GM23338 (cell line): ENCODE measurements around the gene RBM19. TPM values are rescaled to one million over a fixed set of nuclear protein-coding genes. Genes with fewer than 3 reads are reported as not detected.

Experiments
- EZH2phosphoT487 ChIP-seq: fragments of 200-600 bp; sonication (generic); IDR thresholded peaks from one replicate; pipeline ENCODE4 v1.8.1; 2018; ENCODE audit warnings: antibody characterized with exemption; ENCODE audit not compliant: unreplicated experiment
- JUNB ChIP-seq: IDR thresholded peaks from one replicate; pipeline ENCODE4 v1.6.1; 2016; ENCODE audit warnings: antibody characterized with exemption; ENCODE audit not compliant: unreplicated experiment
- NANOG ChIP-seq: IDR thresholded peaks from 2 replicates; pipeline ENCODE4 v1.6.1; 2016; ENCODE audit warnings: antibody characterized with exemption, borderline replicate concordance
- POLR2AphosphoS5 ChIP-seq: IDR thresholded peaks from 2 replicates; pipeline ENCODE4 v1.6.1; 2016; ENCODE audit warnings: antibody characterized with exemption, low read depth
- STAT1 ChIP-seq: IDR thresholded peaks from one replicate; pipeline ENCODE4 v1.6.1; 2016; ENCODE audit warnings: antibody characterized with exemption; ENCODE audit not compliant: unreplicated experiment
- ZNF331 ChIP-seq: fragments of 250-450 bp; sonication (Bioruptor Pico); IDR thresholded peaks from 2 replicates; pipeline ENCODE4 v1.5.0; 2020; ENCODE audit warnings: low read depth, mild to moderate bottlenecking, moderate library complexity
- polyA plus RNA-seq: library from polyadenylated mRNA; unstranded; fragments of >200 nt; fragmentation: Nextera tagmentation; extraction: Ambion mirVana; gene quantifications from 2 replicates; pipeline ENCODE4 v1.2.1, GENCODE V29; 2016
- total RNA-seq: library from RNA; depleted of rRNA; stranded (reverse); fragments of >200 nt; shearing (Covaris generic); gene quantifications from 2 replicates; pipeline ENCODE4 v1.2.3, GENCODE V29; 2014
- TF ChIP-seq, protein P1 (sequence below): fragments of 250-450 bp; sonication (Bioruptor Pico); IDR thresholded peaks from 2 replicates; pipeline ENCODE4 v1.5.0; 2020; ENCODE audit warnings: mild to moderate bottlenecking, moderate library complexity
- TF ChIP-seq, protein P2 (sequence below), 2 experiments: fragments of 200-600 bp in 1 of 2; sonication (generic) in 1 of 2; conservative IDR thresholded peaks; 2 replicates each; pipeline versions ENCODE4 v1.5.1 to v1.6.1; 2016 to 2017; ENCODE audit warnings: antibody characterized with exemption in 2 of 2, low read depth in 2 of 2, mild to moderate bottlenecking in 2 of 2, moderate library complexity in 1 of 2
- TF ChIP-seq, protein P3 (sequence below): IDR thresholded peaks from one replicate; pipeline ENCODE4 v1.6.1; 2018; ENCODE audit warnings: antibody characterized with exemption; ENCODE audit not compliant: unreplicated experiment

Gene RBM19
- total and polyA plus RNA-seq, 2 experiments from 2014 or later: 43.4 to 56.7 TPM

- TF ChIP-seq, protein P1, sequence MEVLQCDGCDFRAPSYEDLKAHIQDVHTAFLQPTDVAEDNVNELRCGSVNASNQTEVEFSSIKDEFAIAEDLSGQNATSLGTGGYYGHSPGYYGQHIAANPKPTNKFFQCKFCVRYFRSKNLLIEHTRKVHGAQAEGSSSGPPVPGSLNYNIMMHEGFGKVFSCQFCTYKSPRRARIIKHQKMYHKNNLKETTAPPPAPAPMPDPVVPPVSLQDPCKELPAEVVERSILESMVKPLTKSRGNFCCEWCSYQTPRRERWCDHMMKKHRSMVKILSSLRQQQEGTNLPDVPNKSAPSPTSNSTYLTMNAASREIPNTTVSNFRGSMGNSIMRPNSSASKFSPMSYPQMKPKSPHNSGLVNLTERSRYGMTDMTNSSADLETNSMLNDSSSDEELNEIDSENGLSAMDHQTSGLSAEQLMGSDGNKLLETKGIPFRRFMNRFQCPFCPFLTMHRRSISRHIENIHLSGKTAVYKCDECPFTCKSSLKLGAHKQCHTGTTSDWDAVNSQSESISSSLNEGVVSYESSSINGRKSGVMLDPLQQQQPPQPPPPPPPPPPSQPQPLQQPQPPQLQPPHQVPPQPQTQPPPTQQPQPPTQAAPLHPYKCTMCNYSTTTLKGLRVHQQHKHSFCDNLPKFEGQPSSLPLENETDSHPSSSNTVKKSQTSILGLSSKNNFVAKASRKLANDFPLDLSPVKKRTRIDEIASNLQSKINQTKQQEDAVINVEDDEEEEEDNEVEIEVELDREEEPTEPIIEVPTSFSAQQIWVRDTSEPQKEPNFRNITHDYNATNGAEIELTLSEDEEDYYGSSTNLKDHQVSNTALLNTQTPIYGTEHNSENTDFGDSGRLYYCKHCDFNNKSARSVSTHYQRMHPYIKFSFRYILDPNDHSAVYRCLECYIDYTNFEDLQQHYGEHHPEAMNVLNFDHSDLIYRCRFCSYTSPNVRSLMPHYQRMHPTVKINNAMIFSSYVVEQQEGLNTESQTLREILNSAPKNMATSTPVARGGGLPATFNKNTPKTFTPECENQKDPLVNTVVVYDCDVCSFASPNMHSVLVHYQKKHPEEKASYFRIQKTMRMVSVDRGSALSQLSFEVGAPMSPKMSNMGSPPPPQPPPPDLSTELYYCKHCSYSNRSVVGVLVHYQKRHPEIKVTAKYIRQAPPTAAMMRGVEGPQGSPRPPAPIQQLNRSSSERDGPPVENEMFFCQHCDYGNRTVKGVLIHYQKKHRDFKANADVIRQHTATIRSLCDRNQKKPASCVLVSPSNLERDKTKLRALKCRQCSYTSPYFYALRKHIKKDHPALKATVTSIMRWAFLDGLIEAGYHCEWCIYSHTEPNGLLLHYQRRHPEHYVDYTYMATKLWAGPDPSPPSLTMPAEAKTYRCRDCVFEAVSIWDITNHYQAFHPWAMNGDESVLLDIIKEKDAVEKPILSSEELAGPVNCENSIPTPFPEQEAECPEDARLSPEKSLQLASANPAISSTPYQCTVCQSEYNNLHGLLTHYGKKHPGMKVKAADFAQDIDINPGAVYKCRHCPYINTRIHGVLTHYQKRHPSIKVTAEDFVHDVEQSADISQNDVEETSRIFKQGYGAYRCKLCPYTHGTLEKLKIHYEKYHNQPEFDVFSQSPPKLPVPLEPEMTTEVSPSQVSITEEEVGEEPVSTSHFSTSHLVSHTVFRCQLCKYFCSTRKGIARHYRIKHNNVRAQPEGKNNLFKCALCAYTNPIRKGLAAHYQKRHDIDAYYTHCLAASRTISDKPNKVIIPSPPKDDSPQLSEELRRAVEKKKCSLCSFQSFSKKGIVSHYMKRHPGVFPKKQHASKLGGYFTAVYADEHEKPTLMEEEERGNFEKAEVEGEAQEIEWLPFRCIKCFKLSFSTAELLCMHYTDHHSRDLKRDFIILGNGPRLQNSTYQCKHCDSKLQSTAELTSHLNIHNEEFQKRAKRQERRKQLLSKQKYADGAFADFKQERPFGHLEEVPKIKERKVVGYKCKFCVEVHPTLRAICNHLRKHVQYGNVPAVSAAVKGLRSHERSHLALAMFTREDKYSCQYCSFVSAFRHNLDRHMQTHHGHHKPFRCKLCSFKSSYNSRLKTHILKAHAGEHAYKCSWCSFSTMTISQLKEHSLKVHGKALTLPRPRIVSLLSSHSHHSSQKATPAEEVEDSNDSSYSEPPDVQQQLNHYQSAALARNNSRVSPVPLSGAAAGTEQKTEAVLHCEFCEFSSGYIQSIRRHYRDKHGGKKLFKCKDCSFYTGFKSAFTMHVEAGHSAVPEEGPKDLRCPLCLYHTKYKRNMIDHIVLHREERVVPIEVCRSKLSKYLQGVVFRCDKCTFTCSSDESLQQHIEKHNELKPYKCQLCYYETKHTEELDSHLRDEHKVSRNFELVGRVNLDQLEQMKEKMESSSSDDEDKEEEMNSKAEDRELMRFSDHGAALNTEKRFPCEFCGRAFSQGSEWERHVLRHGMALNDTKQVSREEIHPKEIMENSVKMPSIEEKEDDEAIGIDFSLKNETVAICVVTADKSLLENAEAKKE (CRISPR knock-in tag): no peak
- TF ChIP-seq STAT1 (no peak), NANOG (no peak), EZH2phosphoT487 (no peak), JUNB (no peak), ZNF331 (no peak), POLR2AphosphoS5 (no peak)
- TF ChIP-seq, protein P2, sequence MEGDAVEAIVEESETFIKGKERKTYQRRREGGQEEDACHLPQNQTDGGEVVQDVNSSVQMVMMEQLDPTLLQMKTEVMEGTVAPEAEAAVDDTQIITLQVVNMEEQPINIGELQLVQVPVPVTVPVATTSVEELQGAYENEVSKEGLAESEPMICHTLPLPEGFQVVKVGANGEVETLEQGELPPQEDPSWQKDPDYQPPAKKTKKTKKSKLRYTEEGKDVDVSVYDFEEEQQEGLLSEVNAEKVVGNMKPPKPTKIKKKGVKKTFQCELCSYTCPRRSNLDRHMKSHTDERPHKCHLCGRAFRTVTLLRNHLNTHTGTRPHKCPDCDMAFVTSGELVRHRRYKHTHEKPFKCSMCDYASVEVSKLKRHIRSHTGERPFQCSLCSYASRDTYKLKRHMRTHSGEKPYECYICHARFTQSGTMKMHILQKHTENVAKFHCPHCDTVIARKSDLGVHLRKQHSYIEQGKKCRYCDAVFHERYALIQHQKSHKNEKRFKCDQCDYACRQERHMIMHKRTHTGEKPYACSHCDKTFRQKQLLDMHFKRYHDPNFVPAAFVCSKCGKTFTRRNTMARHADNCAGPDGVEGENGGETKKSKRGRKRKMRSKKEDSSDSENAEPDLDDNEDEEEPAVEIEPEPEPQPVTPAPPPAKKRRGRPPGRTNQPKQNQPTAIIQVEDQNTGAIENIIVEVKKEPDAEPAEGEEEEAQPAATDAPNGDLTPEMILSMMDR (conservative IDR thresholded peaks at IDR 0.05; ENCODE audit: low read depth in 2 of 2): no peak
- TF ChIP-seq, protein P3, sequence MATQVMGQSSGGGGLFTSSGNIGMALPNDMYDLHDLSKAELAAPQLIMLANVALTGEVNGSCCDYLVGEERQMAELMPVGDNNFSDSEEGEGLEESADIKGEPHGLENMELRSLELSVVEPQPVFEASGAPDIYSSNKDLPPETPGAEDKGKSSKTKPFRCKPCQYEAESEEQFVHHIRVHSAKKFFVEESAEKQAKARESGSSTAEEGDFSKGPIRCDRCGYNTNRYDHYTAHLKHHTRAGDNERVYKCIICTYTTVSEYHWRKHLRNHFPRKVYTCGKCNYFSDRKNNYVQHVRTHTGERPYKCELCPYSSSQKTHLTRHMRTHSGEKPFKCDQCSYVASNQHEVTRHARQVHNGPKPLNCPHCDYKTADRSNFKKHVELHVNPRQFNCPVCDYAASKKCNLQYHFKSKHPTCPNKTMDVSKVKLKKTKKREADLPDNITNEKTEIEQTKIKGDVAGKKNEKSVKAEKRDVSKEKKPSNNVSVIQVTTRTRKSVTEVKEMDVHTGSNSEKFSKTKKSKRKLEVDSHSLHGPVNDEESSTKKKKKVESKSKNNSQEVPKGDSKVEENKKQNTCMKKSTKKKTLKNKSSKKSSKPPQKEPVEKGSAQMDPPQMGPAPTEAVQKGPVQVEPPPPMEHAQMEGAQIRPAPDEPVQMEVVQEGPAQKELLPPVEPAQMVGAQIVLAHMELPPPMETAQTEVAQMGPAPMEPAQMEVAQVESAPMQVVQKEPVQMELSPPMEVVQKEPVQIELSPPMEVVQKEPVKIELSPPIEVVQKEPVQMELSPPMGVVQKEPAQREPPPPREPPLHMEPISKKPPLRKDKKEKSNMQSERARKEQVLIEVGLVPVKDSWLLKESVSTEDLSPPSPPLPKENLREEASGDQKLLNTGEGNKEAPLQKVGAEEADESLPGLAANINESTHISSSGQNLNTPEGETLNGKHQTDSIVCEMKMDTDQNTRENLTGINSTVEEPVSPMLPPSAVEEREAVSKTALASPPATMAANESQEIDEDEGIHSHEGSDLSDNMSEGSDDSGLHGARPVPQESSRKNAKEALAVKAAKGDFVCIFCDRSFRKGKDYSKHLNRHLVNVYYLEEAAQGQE: no peak
These were observed 187.5 kb downstream of the RBM19 start (continued) for GRCh38 chr12:113778432-113779132.
